ENCODE data around the gene NUMB.

The NUMB gene

GRCh38 chr14:73458183-73458976 lies at the start of gene NUMB:
TSS of gene NUMB (minus strand) at chr14:73458546. CDS start at chr14:73355751, 102,795 bp downstream.
- H3K4me1 Mint-ChIP-seq (ENCODE audit: low read depth): peaks cover 43% of the 10 kb centered on the region
- H3K36me3 Mint-ChIP-seq: no peaks in the 10 kb centered on the region
- no peaks in the 10 kb centered on the region for H3K27me3 Mint-ChIP-seq
- peak within 1 kb of the TSS; percentile 99 for H3K4me3 Mint-ChIP-seq
- no peaks in the 10 kb centered on the region for H3K9me3 Mint-ChIP-seq (ENCODE audit: low read depth)
- peak within 1 kb of the TSS; percentile 94 for H3K27ac Mint-ChIP-seq

- Mint-ChIP-seq H3K36me3 (no peaks in the 10 kb centered on the region), H3K4me1 (ENCODE audit: low read depth) (peaks cover 1% of the 10 kb centered on the region), H3K27me3 (no peaks in the 10 kb centered on the region), H3K9me3 (ENCODE audit: low read depth) (no peaks in the 10 kb centered on the region), H3K27ac (no peak overlapping the region), H3K4me3 (no peak overlapping the region)
Observed at GRCh38 chr14:73503648-73504047, 45.3 kb upstream of the NUMB start.

- H3K4me1 Mint-ChIP-seq (ENCODE audit: low read depth): peaks cover 3% of the 10 kb centered on the region
- no peaks in the 10 kb centered on the region for H3K9me3 Mint-ChIP-seq (ENCODE audit: low read depth)
- H3K27ac Mint-ChIP-seq: no peak overlapping the region
- H3K27me3 Mint-ChIP-seq: no peaks in the 10 kb centered on the region
- no peaks in the 10 kb centered on the region for H3K36me3 Mint-ChIP-seq
- H3K4me3 Mint-ChIP-seq: no peak overlapping the region
Observed at GRCh38 chr14:73502017-73502619, 43.8 kb upstream of the NUMB start.

- H3K36me3 Mint-ChIP-seq: peaks cover 3% of the 10 kb centered on the region
- no peak overlapping the region for H3K4me3 Mint-ChIP-seq
- no peaks in the 10 kb centered on the region for H3K27me3 Mint-ChIP-seq
- H3K27ac Mint-ChIP-seq: no peak overlapping the region
- peaks cover 14% of the 10 kb centered on the region for H3K4me1 Mint-ChIP-seq (ENCODE audit: low read depth)
- H3K9me3 Mint-ChIP-seq (ENCODE audit: low read depth): no peaks in the 10 kb centered on the region
Observed at GRCh38 chr14:73500360-73500759, 42.0 kb upstream of the NUMB start.

- Mint-ChIP-seq H3K27ac (no peak overlapping the region), H3K36me3 (peaks cover 11% of the 10 kb centered on the region), H3K4me3 (peak overlapping the region; percentile 86), H3K9me3 (ENCODE audit: low read depth) (no peaks in the 10 kb centered on the region), H3K27me3 (no peaks in the 10 kb centered on the region), H3K4me1 (ENCODE audit: low read depth) (peaks cover 53% of the 10 kb centered on the region)
Observed at GRCh38 chr14:73494593-73494992, 36.2 kb upstream of the NUMB start.

GRCh38 chr14:73492670-73493069 lies 34.3 kb upstream of the NUMB start:
- H3K27me3 Mint-ChIP-seq: no peaks in the 10 kb centered on the region
- peak overlapping the region; percentile 86 for H3K4me3 Mint-ChIP-seq
- H3K27ac Mint-ChIP-seq: peak overlapping the region; percentile 18
- H3K4me1 Mint-ChIP-seq (ENCODE audit: low read depth): peaks cover 54% of the 10 kb centered on the region
- H3K36me3 Mint-ChIP-seq: peaks cover 11% of the 10 kb centered on the region
- no peaks in the 10 kb centered on the region for H3K9me3 Mint-ChIP-seq (ENCODE audit: low read depth)

GRCh38 chr14:73492043-73492552 lies 33.8 kb upstream of the NUMB start:
- H3K27ac Mint-ChIP-seq: peak overlapping the region; percentile 64
- H3K27me3 Mint-ChIP-seq: no peaks in the 10 kb centered on the region
- peaks cover 53% of the 10 kb centered on the region for H3K4me1 Mint-ChIP-seq (ENCODE audit: low read depth)
- H3K36me3 Mint-ChIP-seq: peaks cover 11% of the 10 kb centered on the region
- peak overlapping the region; percentile 86 for H3K4me3 Mint-ChIP-seq
- H3K9me3 Mint-ChIP-seq (ENCODE audit: low read depth): no peaks in the 10 kb centered on the region

GRCh38 chr14:73491256-73492042 lies 33.1 kb upstream of the NUMB start:
- Mint-ChIP-seq H3K27ac (peak overlapping the region; percentile 64), H3K4me1 (ENCODE audit: low read depth) (peaks cover 52% of the 10 kb centered on the region), H3K36me3 (peaks cover 10% of the 10 kb centered on the region), H3K27me3 (no peaks in the 10 kb centered on the region), H3K9me3 (ENCODE audit: low read depth) (no peaks in the 10 kb centered on the region), H3K4me3 (peak overlapping the region; percentile 86)

- Mint-ChIP-seq H3K9me3 (ENCODE audit: low read depth) (no peaks in the 10 kb centered on the region), H3K27me3 (no peaks in the 10 kb centered on the region), H3K4me3 (peak overlapping the region; percentile 73), H3K36me3 (peaks cover 5% of the 10 kb centered on the region), H3K4me1 (ENCODE audit: low read depth) (peaks cover 34% of the 10 kb centered on the region), H3K27ac (no peak overlapping the region)
Observed at GRCh38 chr14:73489481-73490175, 31.3 kb upstream of the NUMB start.

GRCh38 chr14:73478684-73479083 lies 20.3 kb upstream of the NUMB start:
- no peaks in the 10 kb centered on the region for H3K9me3 Mint-ChIP-seq (ENCODE audit: low read depth)
- H3K4me1 Mint-ChIP-seq (ENCODE audit: low read depth): no peaks in the 10 kb centered on the region
- H3K27ac Mint-ChIP-seq: no peak overlapping the region
- H3K4me3 Mint-ChIP-seq: no peak overlapping the region
- H3K36me3 Mint-ChIP-seq: no peaks in the 10 kb centered on the region
- H3K27me3 Mint-ChIP-seq: no peaks in the 10 kb centered on the region

GRCh38 chr14:73477618-73478266 lies 19.4 kb upstream of the NUMB start:
- no peaks in the 10 kb centered on the region for H3K27me3 Mint-ChIP-seq
- no peaks in the 10 kb centered on the region for H3K4me1 Mint-ChIP-seq (ENCODE audit: low read depth)
- no peaks in the 10 kb centered on the region for H3K36me3 Mint-ChIP-seq
- H3K4me3 Mint-ChIP-seq: no peak overlapping the region
- H3K9me3 Mint-ChIP-seq (ENCODE audit: low read depth): no peaks in the 10 kb centered on the region
- H3K27ac Mint-ChIP-seq: no peak overlapping the region

- H3K27ac Mint-ChIP-seq: no peak overlapping the region
- no peaks in the 10 kb centered on the region for H3K36me3 Mint-ChIP-seq
- H3K4me3 Mint-ChIP-seq: no peak overlapping the region
- H3K27me3 Mint-ChIP-seq: no peaks in the 10 kb centered on the region
- no peaks in the 10 kb centered on the region for H3K9me3 Mint-ChIP-seq (ENCODE audit: low read depth)
- no peaks in the 10 kb centered on the region for H3K4me1 Mint-ChIP-seq (ENCODE audit: low read depth)
Observed at GRCh38 chr14:73476451-73476931, 18.1 kb upstream of the NUMB start.

GRCh38 chr14:73474952-73475351 lies 16.6 kb upstream of the NUMB start:
- Mint-ChIP-seq H3K36me3 (no peaks in the 10 kb centered on the region), H3K27me3 (no peaks in the 10 kb centered on the region), H3K27ac (no peak overlapping the region), H3K4me1 (ENCODE audit: low read depth) (no peaks in the 10 kb centered on the region), H3K4me3 (no peak overlapping the region), H3K9me3 (ENCODE audit: low read depth) (no peaks in the 10 kb centered on the region)

Data from activated naive CD8-positive, alpha-beta T cell (primary cell).